Testis (tissue), 2 donors: ENCODE measurements around the gene NEK4.

Source experiments
- CTCF ChIP-seq, 3 experiments: fragments of 450-650 bp in 2 of 3; fragments of 200-600 bp in 1 of 3; sonication (generic) in 1 of 3; IDR thresholded peaks; one replicate each; pipeline ENCODE4 v1.5.1; 2016 to 2019; ENCODE audit warnings: antibody characterized with exemption in 3 of 3, mild to moderate bottlenecking in 2 of 3, moderate library complexity in 1 of 3
- POLR2A ChIP-seq: fragments of 450-650 bp; IDR thresholded peaks from one replicate; pipeline ENCODE4 v1.6.1; 2017; ENCODE audit warnings: antibody characterized with exemption, mild to moderate bottlenecking, moderate library complexity

GRCh38 chr3:52774066-52774713, 3.5 kb upstream of the NEK4 start:
- TF ChIP-seq CTCF (IDR thresholded peaks at IDR 0.05) (no peak), POLR2A (no peak)
